HCT116 (cell line): ENCODE results near the gene CUX1.

ENCODE experiments used
- ATF3 ChIP-seq: IDR thresholded peaks from 2 replicates; pipeline ENCODE4 v1.6.1; 2012
- CEBPB ChIP-seq: IDR thresholded peaks from 2 replicates; pipeline ENCODE4 v1.6.1; 2012; ENCODE audit warnings: low read depth
- ELF1 ChIP-seq: IDR thresholded peaks from 2 replicates; pipeline ENCODE4 v1.6.1; 2012; ENCODE audit warnings: low read depth, borderline replicate concordance
- EZH2 ChIP-seq: fragments of 200-600 bp; sonication (generic); IDR thresholded peaks from 2 replicates; pipeline ENCODE4 v1.6.1; 2017; ENCODE audit warnings: antibody characterized with exemption, mixed run types
- MAX ChIP-seq: IDR thresholded peaks from 2 replicates; pipeline ENCODE4 v1.6.1; 2012
- POLR2A ChIP-seq: IDR thresholded peaks from 2 replicates; pipeline ENCODE4 v1.7.0; 2011; ENCODE audit warnings: borderline replicate concordance; ENCODE audit not compliant: insufficient read depth, insufficient read length; ENCODE audit errors: extremely low read depth
- POLR2AphosphoS5 ChIP-seq: IDR thresholded peaks from 2 replicates; pipeline ENCODE4 v1.6.1; 2011; ENCODE audit warnings: mild to moderate bottlenecking, low read depth, low read length, moderate library complexity
- RAD21 ChIP-seq: IDR thresholded peaks from 2 replicates; pipeline ENCODE4 v1.6.1; 2012; ENCODE audit warnings: low read depth, mild to moderate bottlenecking
- SIN3A ChIP-seq: IDR thresholded peaks from 2 replicates; pipeline ENCODE4 v1.6.1; 2012; ENCODE audit warnings: low read depth
- SP1 ChIP-seq: IDR thresholded peaks from 2 replicates; pipeline ENCODE4 v1.6.1; 2012; ENCODE audit warnings: low read depth
- TCF7L2 ChIP-seq: IDR thresholded peaks from 2 replicates; pipeline ENCODE4 v1.7.0; 2011; ENCODE audit warnings: borderline replicate concordance, inconsistent platforms; ENCODE audit not compliant: insufficient read depth, insufficient read length; ENCODE audit errors: extremely low read depth
- YY1 ChIP-seq: IDR thresholded peaks from 2 replicates; pipeline ENCODE4 v1.6.1; 2011; ENCODE audit warnings: low read length, low read depth, moderate library complexity, mild to moderate bottlenecking; ENCODE audit not compliant: insufficient replicate concordance; ENCODE audit errors: extremely low read depth
- ZNF274 ChIP-seq: fragments of 200-500 bp; sonication (Bioruptor generic); IDR thresholded peaks from 2 replicates; pipeline ENCODE4 v1.6.1; 2014; ENCODE audit warnings: mild to moderate bottlenecking, low read depth, low read length, inconsistent platforms
- TF ChIP-seq, protein P1 (sequence below), 3 experiments: fragments of 200-600 bp in 1 of 3; sonication (generic) in 1 of 3; IDR thresholded peaks in 2 of 3; conservative IDR thresholded peaks in 1 of 3; 2 replicates each; pipeline ENCODE4 v1.5.1; 2012 to 2017; ENCODE audit warnings: low read depth in 2 of 3, low read length in 2 of 3, antibody characterized with exemption in 1 of 3, borderline replicate concordance in 1 of 3, control low read depth in 1 of 3, mild to moderate bottlenecking in 1 of 3, mixed read lengths in 1 of 3, mixed run types in 1 of 3, moderate library complexity in 1 of 3; ENCODE audit not compliant: insufficient read depth in 1 of 3

DNA sequence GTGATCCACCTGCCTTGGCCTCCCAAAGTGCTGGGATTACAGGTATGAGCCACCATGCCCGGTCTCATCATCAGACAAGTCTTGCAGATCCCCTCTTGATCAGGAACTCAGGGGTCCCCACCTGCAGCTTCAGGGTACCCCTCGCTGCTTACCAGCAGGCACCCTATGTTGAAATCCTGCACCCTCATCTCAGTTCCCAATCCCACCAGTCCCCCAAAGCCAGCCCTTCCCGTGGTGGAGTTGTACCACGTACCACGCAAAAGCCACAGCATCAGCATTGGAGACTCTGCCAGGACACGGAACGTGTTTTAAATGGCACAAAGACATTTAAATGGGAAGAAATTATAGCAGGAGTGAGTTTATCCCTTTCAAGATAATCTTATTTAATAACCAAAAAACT lies 202.0 kb downstream of the CUX1 start:
- TF ChIP-seq, protein P1, sequence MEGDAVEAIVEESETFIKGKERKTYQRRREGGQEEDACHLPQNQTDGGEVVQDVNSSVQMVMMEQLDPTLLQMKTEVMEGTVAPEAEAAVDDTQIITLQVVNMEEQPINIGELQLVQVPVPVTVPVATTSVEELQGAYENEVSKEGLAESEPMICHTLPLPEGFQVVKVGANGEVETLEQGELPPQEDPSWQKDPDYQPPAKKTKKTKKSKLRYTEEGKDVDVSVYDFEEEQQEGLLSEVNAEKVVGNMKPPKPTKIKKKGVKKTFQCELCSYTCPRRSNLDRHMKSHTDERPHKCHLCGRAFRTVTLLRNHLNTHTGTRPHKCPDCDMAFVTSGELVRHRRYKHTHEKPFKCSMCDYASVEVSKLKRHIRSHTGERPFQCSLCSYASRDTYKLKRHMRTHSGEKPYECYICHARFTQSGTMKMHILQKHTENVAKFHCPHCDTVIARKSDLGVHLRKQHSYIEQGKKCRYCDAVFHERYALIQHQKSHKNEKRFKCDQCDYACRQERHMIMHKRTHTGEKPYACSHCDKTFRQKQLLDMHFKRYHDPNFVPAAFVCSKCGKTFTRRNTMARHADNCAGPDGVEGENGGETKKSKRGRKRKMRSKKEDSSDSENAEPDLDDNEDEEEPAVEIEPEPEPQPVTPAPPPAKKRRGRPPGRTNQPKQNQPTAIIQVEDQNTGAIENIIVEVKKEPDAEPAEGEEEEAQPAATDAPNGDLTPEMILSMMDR (IDR thresholded peaks at IDR 0.05 in 2 of 3, conservative IDR thresholded peaks at IDR 0.05 in 1 of 3; ENCODE audit: borderline replicate concordance in 1 of 3, insufficient read depth in 1 of 3, low read depth in 2 of 3, low read length in 2 of 3): no peak
- no peak for TF ChIP-seq MAX
- TF ChIP-seq SIN3A: no peak
- TF ChIP-seq YY1: no peak
- no peak for TF ChIP-seq EZH2
- TF ChIP-seq RAD21: no peak
- no peak for TF ChIP-seq SP1
- no peak for TF ChIP-seq ZNF274
- no peak for TF ChIP-seq CEBPB
- no peak for TF ChIP-seq POLR2AphosphoS5
- no peak for TF ChIP-seq POLR2A
- no peak for TF ChIP-seq ATF3
- no peak for TF ChIP-seq ELF1
- no peak for TF ChIP-seq TCF7L2
